Endothelial cell of hepatic sinusoid (primary cell): ENCODE data around the gene ETFBKMT.
"Not testable (repeated sequence)": the region's sequence is repeated elsewhere in the genome, so short reads cannot be mapped to it uniquely, and the experiment has no call there.

ENCODE experiments used
- in situ Hi-C: cut with HindIII; loops from 2 replicates; pipeline ENCODE4 v1.10.0; 2017; ENCODE audit warnings: low sequenced_read_pairs

The ETFBKMT gene

DNA sequence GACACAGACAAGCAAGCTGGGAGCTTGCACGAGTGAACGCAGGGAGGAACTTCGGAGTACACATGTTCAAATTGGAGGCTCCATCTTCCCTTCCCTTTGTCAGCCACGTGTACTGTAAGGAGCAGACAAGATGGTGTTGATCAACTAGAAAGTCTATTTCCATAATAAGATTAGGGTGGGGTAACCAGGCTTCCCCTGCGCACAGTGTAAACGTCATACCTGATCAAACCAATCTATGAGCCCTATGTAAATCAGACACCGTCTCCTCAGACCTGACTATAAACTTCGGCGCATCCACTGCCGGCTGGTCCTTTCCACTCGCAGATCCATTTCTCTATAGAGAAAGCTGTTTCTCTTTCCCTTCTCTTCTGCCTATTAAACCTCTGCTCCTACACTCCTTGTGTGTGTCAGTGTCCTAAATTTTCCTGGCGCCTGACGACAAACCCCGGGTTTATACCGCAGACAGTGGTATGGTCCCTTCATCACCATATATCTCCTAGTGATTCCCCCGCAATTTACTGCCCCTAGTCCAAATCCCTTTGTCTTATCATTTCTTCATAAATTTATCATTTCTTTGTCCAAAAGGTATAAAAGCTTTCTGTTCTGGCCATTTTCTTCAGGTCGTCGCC lies 7.5 kb upstream of the ETFBKMT start:
- in situ Hi-C loops = no loop called here

- in situ Hi-C loops = no loop called here
These were observed 4.3 kb upstream of the ETFBKMT start for GRCh38 chr12:31655208-31655607.

- in situ Hi-C loops = no loop called here
These were observed 3.7 kb upstream of the ETFBKMT start for GRCh38 chr12:31655792-31656191.

DNA sequence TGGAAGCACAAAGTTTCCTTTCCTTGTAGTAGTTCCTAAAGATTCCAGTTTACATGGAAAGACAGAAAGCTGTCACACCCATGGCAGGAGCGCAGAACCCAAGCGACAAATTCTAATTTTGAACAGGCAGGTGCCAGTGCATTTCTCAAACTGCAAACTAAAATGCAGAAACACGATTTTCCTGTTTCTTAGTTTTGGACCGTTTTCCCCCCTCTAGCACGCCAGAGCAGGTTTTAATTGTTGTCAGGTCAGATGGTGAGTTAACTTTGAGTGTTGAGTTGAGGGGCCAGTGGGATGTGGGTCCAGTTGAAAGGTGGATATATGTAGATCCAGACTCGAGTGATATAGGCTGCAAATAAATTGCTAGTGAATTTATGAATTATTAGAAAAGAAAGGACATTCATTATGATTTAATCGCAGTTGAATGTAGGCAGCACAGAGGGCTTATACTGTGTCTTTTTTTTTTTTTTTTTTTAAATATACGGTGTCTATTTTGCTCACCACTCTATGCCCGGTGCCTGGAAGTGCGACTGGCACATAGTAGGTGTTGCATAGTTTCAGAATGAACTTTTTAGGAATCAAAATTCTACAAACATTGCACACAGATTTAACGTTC lies 909 bp upstream of the ETFBKMT start:
- in situ Hi-C loops = no loop called here

DNA sequence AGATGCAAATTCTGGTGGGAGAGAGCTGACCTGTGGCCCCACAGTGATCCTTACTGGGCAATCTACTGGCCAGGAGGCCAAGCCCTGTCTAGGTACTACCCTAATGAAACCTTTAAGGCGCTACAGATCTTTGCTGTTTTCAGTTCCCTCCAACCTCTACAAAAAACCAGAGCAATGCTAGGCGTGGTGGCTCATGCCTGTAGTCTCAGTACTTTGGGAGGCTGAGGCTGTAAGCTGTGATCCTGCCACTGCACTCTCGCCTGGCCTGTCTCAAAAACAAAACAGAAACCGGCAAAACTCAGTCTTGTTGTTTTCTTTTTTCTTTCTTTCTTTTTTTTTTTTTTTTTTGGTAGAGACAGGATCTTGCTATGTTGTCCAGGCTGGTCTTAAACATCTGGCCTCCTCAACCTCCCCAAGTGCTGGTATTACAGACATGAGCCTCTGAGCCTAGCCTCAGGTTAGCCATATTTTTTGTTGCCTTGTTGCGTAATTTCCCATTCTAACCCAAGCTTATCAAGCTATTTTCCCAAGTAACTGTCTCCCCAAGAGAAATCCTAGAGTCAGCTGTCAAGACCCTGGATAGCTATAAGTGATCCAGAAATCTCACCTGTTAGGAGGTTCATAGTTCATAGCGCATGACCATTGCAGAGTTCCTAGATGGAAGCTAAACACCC lies 2.8 kb downstream of the ETFBKMT start:
- in situ Hi-C loops = loop anchor here (5.0 kb wide), 2 partner anchors 415 to 640 kb away; no protein-coding TSS in a partner anchor

DNA sequence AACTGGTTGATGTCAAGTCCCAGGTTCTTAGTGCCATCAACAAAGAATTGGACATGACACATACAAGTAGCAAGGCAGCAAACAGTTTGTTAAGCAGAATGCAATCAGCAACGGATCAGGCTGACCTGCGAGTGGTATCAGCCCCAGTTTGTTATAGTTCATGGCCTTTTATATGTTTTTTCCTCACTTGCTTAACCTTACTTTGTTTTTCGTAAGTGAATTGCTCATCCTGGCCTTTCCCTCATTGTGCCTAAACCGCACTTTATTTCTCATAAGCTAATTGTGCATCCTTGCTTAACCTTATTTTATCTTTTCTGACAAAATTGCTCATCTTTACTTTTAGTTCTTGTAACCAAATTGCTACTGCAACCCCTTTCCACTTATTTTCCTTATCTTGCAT lies 4.1 kb downstream of the ETFBKMT start:
- in situ Hi-C loops = loop anchor here (5.0 kb wide), 2 partner anchors 414 to 639 kb away; no protein-coding TSS in a partner anchor

GRCh38 chr12:31664038-31664437 lies 4.5 kb downstream of the ETFBKMT start:
- in situ Hi-C loops = loop anchor here (5.0 kb wide), 2 partner anchors 413 to 638 kb away; no protein-coding TSS in a partner anchor

DNA sequence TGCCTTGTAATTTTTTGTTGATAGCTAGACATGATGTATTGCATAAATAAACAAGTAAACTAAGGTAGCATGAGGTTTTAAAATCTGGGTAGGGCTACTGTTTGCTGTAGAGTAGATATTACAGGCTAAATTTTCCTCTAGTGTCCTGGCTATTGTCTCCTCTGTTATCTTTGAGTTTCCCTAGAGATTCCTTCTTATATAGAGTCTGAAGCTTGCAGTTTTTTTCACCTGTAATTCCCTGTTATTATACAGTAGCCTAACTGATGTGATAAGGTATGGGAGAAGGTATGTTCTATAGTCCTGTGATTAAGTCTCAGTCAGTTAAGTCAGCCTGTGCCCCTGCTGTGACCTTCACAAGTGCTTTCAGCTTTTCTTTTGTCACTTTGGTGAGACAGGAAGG lies 9.5 kb downstream of the ETFBKMT start:
- in situ Hi-C loops = no loop called here

- in situ Hi-C loops = not testable (repeated sequence)
These were observed 10.1 kb downstream of the ETFBKMT start for GRCh38 chr12:31669582-31669981.

- in situ Hi-C loops = no loop called here
These were observed 13.0 kb downstream of the ETFBKMT start for GRCh38 chr12:31672521-31672920.

- in situ Hi-C loops = no loop called here
These were observed 22.9 kb downstream of the ETFBKMT start for GRCh38 chr12:31682136-31682962.

DNA sequence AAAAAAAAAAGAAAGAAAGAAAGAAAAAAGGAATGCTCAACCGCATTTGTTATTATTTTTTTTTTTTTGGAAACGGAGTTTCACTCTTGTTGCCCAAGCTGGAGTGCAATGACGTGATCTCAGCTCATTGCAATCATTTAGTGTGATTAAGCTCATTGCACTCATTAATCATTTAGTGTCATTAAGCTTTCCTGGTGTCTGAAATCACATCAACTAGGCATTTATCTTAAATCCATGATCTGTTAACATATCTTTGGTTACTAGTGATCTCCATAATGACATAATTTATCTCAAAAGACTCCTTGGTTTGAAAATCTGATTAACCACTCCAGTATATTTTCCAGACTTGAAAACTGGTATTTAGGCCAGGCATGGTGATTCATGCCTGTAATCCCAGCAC lies 26.3 kb downstream of the ETFBKMT start:
- in situ Hi-C loops = no loop called here

DNA sequence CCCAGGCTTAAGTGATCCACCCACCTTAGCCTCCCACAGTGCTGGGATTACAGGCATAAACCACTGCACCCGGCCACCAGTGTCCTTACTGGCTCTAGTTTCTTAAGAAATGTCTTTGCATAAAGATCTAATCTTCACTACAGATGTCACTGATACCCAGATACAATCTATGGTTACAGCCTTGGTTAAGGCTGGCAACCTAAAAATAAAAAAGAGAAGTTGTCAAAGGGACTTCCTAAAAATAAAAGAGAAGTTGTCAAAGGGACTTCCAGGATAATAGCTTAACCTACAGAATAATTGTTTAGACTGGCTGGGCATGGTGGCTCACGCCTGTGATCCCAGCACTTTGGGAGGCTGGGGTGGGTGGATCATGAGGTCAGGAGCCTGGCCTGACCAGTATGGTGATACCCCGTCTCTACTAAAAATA lies 27.6 kb downstream of the ETFBKMT start:
- in situ Hi-C loops = no loop called here

DNA sequence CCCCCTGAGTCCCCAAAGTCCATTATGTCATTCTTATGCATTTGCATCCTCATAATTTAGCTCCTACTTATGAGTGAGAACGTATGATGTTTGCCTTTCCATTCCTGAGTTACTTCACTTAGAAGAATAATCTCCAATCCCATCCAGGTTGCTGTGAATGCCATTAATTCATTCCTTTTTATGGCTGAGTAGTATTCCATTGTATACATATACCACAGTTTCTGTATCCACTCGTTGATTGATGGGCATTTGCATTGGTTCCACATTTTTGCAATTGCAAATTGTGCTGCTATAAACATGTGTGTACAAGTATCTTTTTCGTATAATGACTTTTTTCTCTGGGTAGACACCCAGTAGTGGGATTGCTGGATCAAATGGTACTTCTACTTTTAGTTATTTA lies 30.4 kb downstream of the ETFBKMT start:
- in situ Hi-C loops = not testable (repeated sequence)

- in situ Hi-C loops = no loop called here
These were observed 42.6 kb downstream of the ETFBKMT start for GRCh38 chr12:31702047-31702446.

DNA sequence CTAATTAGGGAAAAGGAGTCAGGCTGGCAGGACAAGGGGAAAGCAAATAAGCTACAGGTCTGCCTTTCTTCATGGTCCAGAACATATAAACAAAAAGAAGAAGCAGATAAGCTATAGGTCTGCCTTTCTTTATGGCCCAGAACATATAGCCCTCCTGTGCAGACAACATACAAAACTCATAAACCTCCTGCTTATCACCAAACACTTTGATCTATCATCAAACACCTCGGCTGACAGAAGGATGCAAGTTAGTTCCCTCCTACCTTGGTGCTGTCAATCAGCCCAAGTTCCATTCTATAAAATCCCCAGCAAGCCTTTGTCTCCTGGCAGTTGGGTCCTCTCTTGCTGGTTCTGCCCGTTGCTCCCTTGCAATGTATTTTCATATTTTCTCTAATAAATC lies 46.1 kb downstream of the ETFBKMT start:
- in situ Hi-C loops = no loop called here

DNA sequence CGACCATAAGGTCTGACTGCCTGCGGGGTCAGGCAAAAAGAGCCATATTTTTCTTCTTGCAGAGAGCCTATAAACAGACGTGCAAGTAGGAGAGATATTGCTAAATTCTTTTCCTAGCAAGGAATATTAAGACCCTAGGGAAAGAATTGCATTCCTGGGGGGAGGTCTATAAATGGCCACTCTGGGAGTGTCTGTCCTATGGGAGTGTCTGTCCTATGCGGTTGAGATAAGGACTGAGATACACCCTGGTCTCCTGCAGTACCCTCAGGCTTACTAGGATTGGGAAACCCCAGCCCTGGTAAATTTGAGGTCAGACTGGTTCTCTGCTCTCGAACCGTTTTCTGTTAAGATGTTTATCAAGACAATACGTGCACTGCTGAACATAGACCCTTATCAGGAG lies 48.6 kb downstream of the ETFBKMT start:
- in situ Hi-C loops = not testable (repeated sequence)

DNA sequence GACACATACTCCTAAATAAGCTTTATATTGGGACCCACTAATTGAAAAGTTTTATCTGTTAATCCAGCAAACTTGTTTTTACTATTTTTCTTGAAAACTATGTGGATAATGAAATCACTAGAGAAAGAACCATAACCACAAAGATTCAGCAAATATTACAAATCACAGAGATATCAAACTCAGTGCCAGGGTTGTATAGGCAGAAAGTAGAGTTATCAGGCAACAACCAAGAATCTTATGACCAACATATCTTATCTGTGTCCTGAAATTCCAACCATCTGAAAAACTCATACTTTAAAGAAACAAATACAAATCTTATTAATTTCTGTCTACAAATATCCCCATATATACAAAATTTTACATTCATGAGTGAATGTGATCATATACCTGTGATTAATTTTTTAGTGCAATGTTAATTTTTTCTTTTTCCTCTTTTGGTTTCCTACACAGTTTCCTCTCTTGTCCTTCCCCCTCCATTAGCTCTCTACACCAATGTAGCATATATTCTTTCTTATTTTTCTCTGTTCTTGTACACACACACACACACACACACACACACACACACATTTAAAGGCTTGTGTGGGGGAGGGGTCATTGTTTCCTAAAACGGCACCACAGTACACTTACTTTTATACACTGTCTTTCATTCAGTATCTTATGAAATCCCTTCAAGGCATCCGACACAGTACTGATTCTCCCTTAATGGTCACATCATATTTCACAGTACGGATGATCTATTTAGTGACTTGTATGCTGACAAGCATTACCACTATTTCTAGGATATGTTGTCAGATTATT lies 50.7 kb downstream of the ETFBKMT start:
- in situ Hi-C loops = no loop called here

DNA sequence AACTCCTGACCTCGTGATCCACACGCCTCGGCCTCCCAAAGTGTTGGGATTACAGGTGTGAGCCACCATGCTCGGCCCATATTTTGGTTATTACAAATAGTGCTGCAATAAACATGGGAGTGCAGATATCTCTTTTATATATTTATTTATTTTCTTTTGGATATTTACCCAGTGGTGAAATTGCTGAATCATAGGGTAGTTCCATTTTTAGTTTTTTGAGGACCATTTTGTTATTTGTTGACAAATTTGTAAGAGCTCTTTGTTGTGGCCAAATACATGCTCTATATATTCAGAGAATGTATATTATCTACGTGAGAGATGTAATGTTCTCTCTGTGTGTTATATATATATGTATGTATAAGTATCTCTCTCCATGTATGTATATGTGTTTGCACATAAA lies 53.4 kb downstream of the ETFBKMT start:
- in situ Hi-C loops = no loop called here
